ENCODE results near the gene HNF1A. TPM values are rescaled to one million over a fixed set of nuclear protein-coding genes. Genes with fewer than 3 reads are reported as not detected.

Gene HNF1A
- total and polyA plus RNA-seq, 9 of the 15 experiments (the other 6 are each of a cell fraction or from before 2014, with no cell fraction given), result not detected

- BruUV-seq (replicated peaks), result no TSS peak
- H3K27me3 ChIP-seq (ENCODE audit: control insufficient read depth in 2 of 2, insufficient read depth in 2 of 2, low read length in 2 of 2), result peaks cover 3 to 44% of the 10 kb centered on the region in 2 experiments; a peak in 2 of 5 replicates
Observed at GRCh38 chr12:120990487-120991055, 12.2 kb downstream of the HNF1A start.

More at GRCh38 chr12:120990487-120991055, 12.2 kb downstream of the HNF1A start:
- ATAC-seq (no peak), FAIRE-seq (no peak), DNase-seq (ENCODE audit: extremely low read depth in 1 of 4, low spot score in 3 of 4) (no peak)
- no peak overlapping the region for H3K4me2 ChIP-seq (ENCODE audit: insufficient read depth, low read length)
- TF ChIP-seq RBFOX2 (IDR thresholded peaks at IDR 0.05; ENCODE audit: low read depth, low read length) (no peak), ZNF512 (tag; IDR thresholded peaks at IDR 0.05) (peak; percentile 52; the same call in 1 of the 2 replicates)
- in situ Hi-C loops (cut with MboI) (no loop called here), intact Hi-C loops (cut with micrococcal nuclease) (no loop called here)
- H3K79me2 ChIP-seq (ENCODE audit: control insufficient read depth, insufficient read depth, low read length), result no peaks in the 10 kb centered on the region
- H3K9me1 ChIP-seq (ENCODE audit: control insufficient read depth, insufficient read depth, low read length), result peaks cover 3% of the 10 kb centered on the region
- H3K4me3 ChIP-seq, result no peak overlapping the region
- no peak overlapping the region for H2AFZ ChIP-seq (ENCODE audit: low read depth, low read length)
- ChIA-PET POLR2A (no interaction called here), CTCF (ENCODE audit: low intra/inter-chr PET ratio) (no interaction called here)
- WGBS (ENCODE audit: insufficient coverage, low coverage, missing lambda C conversion rate), result 0% methylated on average over 2 of the region's 2 CpGs
- no peak overlapping the region for H3K27ac ChIP-seq (ENCODE audit: extremely low read depth, low read depth, low read length)
- no peaks in the 10 kb centered on the region for H3K9me3 ChIP-seq (replicated peaks; ENCODE audit: control insufficient read depth, insufficient read depth, low read depth, low read length)
- H3K9ac ChIP-seq (ENCODE audit: insufficient read depth in 1 of 2, low read depth in 2 of 2, low read length in 2 of 2), result no peak overlapping the region
- H4K20me1 ChIP-seq (replicated peaks; ENCODE audit: control insufficient read depth, insufficient read depth, low read length), result no peaks in the 10 kb centered on the region; the same call in 1 of the 2 replicates
- H3K4me1 ChIP-seq (replicated peaks in 1 of 2; ENCODE audit: control insufficient read depth in 2 of 2, insufficient read depth in 2 of 2, low read length in 2 of 2), result no peaks in the 10 kb centered on the region
- H3K36me3 ChIP-seq (ENCODE audit: control insufficient read depth, insufficient read depth, low read length), result no peaks in the 10 kb centered on the region

All from K562 (cell line).